HepG2 (cell line): ENCODE data around the gene UNKL. TPM values are rescaled to one million over a fixed set of nuclear protein-coding genes. Genes with fewer than 3 reads are reported as not detected.

ENCODE experiments used
- ARID4A ChIP-seq: sonication (generic); formaldehyde crosslinking; IDR thresholded peaks from 2 replicates; pipeline ENCODE4 v1.5.0; 2020; ENCODE audit warnings: mild to moderate bottlenecking, missing genetic modification reagents, borderline replicate concordance
- ARNT ChIP-seq: fragments of 450-650 bp; IDR thresholded peaks from 2 replicates; pipeline ENCODE4 v1.6.1; 2017
- ELF4 ChIP-seq: sonication (generic); formaldehyde crosslinking; IDR thresholded peaks from 2 replicates; pipeline ENCODE4 v1.5.0; 2020; ENCODE audit warnings: missing genetic modification reagents, mild to moderate bottlenecking, moderate library complexity, borderline replicate concordance
- HNF4G ChIP-seq, 2 experiments: sonication (generic) in 1 of 2; formaldehyde crosslinking in 1 of 2; IDR thresholded peaks; 2 replicates each; pipeline versions ENCODE4 v1.4.0 to v1.6.1; 2011 to 2020; ENCODE audit warnings: borderline replicate concordance in 2 of 2, low read depth in 2 of 2, mild to moderate bottlenecking in 2 of 2, low read length in 1 of 2, missing genetic modification reagents in 1 of 2, moderate library complexity in 1 of 2
- HNRNPL ChIP-seq: fragments of 200-400 bp; formaldehyde crosslinking; IDR thresholded peaks from 2 replicates; pipeline ENCODE4 v1.6.1; 2017; ENCODE audit warnings: mild to moderate bottlenecking, low read depth, low read length
- KDM3A ChIP-seq: IDR thresholded peaks from 2 replicates; pipeline ENCODE4 v1.6.1; 2018; ENCODE audit warnings: low read depth, missing compliant biosample characterization
- KDM4B ChIP-seq: sonication (generic); formaldehyde crosslinking; IDR thresholded peaks from 2 replicates; pipeline ENCODE4 v1.4.0; 2020; ENCODE audit warnings: missing genetic modification reagents
- MNT ChIP-seq: fragments of 450-650 bp; IDR thresholded peaks from 2 replicates; pipeline ENCODE4 v1.6.1; 2016
- NCOA2 ChIP-seq: sonication (generic); formaldehyde crosslinking; IDR thresholded peaks from 2 replicates; pipeline ENCODE4 v1.8.0; 2022; ENCODE audit warnings: inconsistent platforms
- NFKBIZ ChIP-seq: IDR thresholded peaks from 2 replicates; pipeline ENCODE4 v1.6.1; 2018; ENCODE audit warnings: missing genetic modification reagents, missing compliant biosample characterization
- PHB2 ChIP-seq: fragments of 450-650 bp; IDR thresholded peaks from 2 replicates; pipeline ENCODE4 v1.6.1; 2018; ENCODE audit not compliant: partially characterized antibody
- PTBP1 ChIP-seq: fragments of 200-400 bp; formaldehyde crosslinking; IDR thresholded peaks from 2 replicates; pipeline ENCODE4 v1.6.1; 2018; ENCODE audit warnings: low read length, low read depth; ENCODE audit not compliant: poor library complexity, severe bottlenecking
- SMAD9 ChIP-seq: sonication (generic); formaldehyde crosslinking; IDR thresholded peaks from 2 replicates; pipeline ENCODE4 v1.5.1; 2020; ENCODE audit warnings: mild to moderate bottlenecking, missing genetic modification reagents
- STAG1 ChIP-seq: sonication (generic); formaldehyde crosslinking; IDR thresholded peaks from 2 replicates; pipeline ENCODE4 v1.4.0; 2020; ENCODE audit warnings: missing genetic modification reagents
- TFE3 ChIP-seq: IDR thresholded peaks from 2 replicates; pipeline ENCODE4 v1.6.1; 2016
- ZBTB7B ChIP-seq: sonication (generic); formaldehyde crosslinking; IDR thresholded peaks from 2 replicates; pipeline ENCODE4 v1.4.0; 2020; ENCODE audit warnings: missing genetic modification reagents
- ZC3H4 ChIP-seq: sonication (generic); formaldehyde crosslinking; IDR thresholded peaks from 2 replicates; pipeline ENCODE4 v1.4.0; 2020; ENCODE audit warnings: missing genetic modification reagents, borderline replicate concordance
- ZMYM3 ChIP-seq: sonication (generic); formaldehyde crosslinking; IDR thresholded peaks from 2 replicates; pipeline ENCODE4 v1.5.1; 2020; ENCODE audit warnings: mild to moderate bottlenecking, missing genetic modification reagents
- ZNF20 ChIP-seq: sonication (generic); formaldehyde crosslinking; IDR thresholded peaks from 2 replicates; pipeline ENCODE4 v1.4.0; 2020; ENCODE audit warnings: mild to moderate bottlenecking, moderate library complexity, missing genetic modification reagents
- ZNF543 ChIP-seq: sonication (generic); formaldehyde crosslinking; IDR thresholded peaks from 2 replicates; pipeline ENCODE4 v1.4.0; 2020; ENCODE audit warnings: mild to moderate bottlenecking, missing genetic modification reagents
- ZNF563 ChIP-seq: sonication (generic); formaldehyde crosslinking; IDR thresholded peaks from 2 replicates; pipeline ENCODE4 v1.8.0; 2022; ENCODE audit warnings: mild to moderate bottlenecking, moderate library complexity, missing genetic modification reagents
- ZNF850 ChIP-seq: sonication (generic); formaldehyde crosslinking; conservative IDR thresholded peaks from 2 replicates; pipeline ENCODE4 v1.9.0; 2021; ENCODE audit warnings: mild to moderate bottlenecking, missing genetic modification reagents
- polyA plus RNA-seq, 8 experiments: library from polyadenylated mRNA; depleted of rRNA in 3 of 8; stranded (reverse) in 7 of 8; unstranded in 1 of 8; fragments of >200 nt; fragmentation: Illumina TruSeq in 4 of 8; extraction: Trizol in 4 of 8; gene quantifications; 2 replicates each; pipeline versions ENCODE4 v1.2.1 to v1.2.3, GENCODE V29; 2011 to 2016; ENCODE audit warnings: low read depth in 4 of 8, missing spikeins in 1 of 8, mixed read lengths in 1 of 8; ENCODE audit not compliant: insufficient read depth in 1 of 8
- total RNA-seq, 5 experiments: library from RNA; depleted of rRNA; stranded (reverse); fragments of >200 nt; fragmentation: Illumina TruSeq; extraction: Trizol; gene quantifications; 2 replicates each; pipeline ENCODE4 v1.2.3, GENCODE V29; 2016; ENCODE audit warnings: low read depth in 1 of 5
- TF ChIP-seq, protein P1 (sequence below): IDR thresholded peaks from 2 replicates; pipeline ENCODE4 v1.6.1; 2016; ENCODE audit warnings: missing compliant biosample characterization, missing genetic modification reagents, borderline replicate concordance

The UNKL gene
- total and polyA plus RNA-seq, 2 of the 13 experiments (the other 11 are each of a cell fraction or from before 2014, with no cell fraction given): 10.4 to 17.6 TPM

- TF ChIP-seq MNT (no peak), NCOA2 (CRISPR knock-in tag) (no peak), ELF4 (CRISPR knock-in tag) (no peak), SMAD9 (CRISPR knock-in tag) (no peak), PTBP1 (no peak), ARID4A (CRISPR knock-in tag) (0 out of 2 replicates have a peak, but pooled peaks have one; percentile 21), ZMYM3 (CRISPR knock-in tag) (no peak), ZNF543 (CRISPR knock-in tag) (no peak), KDM3A (CRISPR knock-in tag) (no peak), STAG1 (peak; percentile 58), ZC3H4 (no peak), KDM4B (CRISPR knock-in tag) (no peak), HNF4G (IDR thresholded peaks at IDR 0.05; ENCODE audit: borderline replicate concordance, low read depth, low read length) (no peak), HNF4G (CRISPR knock-in tag; IDR thresholded peaks at IDR 0.05; ENCODE audit: borderline replicate concordance, low read depth) (no peak), ZNF20 (CRISPR knock-in tag) (no peak), ARNT (no peak), HNRNPL (peak; percentile 78), ZBTB7B (peak; percentile 75), NFKBIZ (CRISPR knock-in tag) (no peak), ZNF850 (no peak), TFE3 (CRISPR knock-in tag) (no peak), PHB2 (no peak), ZNF563 (CRISPR knock-in tag) (no peak)
- TF ChIP-seq, protein P1, sequence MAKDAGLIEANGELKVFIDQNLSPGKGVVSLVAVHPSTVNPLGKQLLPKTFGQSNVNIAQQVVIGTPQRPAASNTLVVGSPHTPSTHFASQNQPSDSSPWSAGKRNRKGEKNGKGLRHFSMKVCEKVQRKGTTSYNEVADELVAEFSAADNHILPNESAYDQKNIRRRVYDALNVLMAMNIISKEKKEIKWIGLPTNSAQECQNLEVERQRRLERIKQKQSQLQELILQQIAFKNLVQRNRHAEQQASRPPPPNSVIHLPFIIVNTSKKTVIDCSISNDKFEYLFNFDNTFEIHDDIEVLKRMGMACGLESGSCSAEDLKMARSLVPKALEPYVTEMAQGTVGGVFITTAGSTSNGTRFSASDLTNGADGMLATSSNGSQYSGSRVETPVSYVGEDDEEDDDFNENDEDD (CRISPR knock-in tag): no peak
Observed at GRCh38 chr16:1338119-1338730, 76.3 kb downstream of the UNKL start (continued).
